H1 (cell line): ENCODE data around the gene DARS2. TPM values are rescaled to one million over a fixed set of nuclear protein-coding genes. Genes with fewer than 3 reads are reported as not detected.
A peak's percentile ranks its signal among the peaks of the same experiment; 100 is the strongest.
"Not testable (repeated sequence)": the region's sequence is repeated elsewhere in the genome, so short reads cannot be mapped to it uniquely, and the experiment has no call there.

Experiments used
- CTCF ChIA-PET: fragments of 300-600 bp; sonication (Branson Sonifier 250); formaldehyde crosslinking; loops from one replicate; lab custom pipeline; 2021; ENCODE audit not compliant: partially characterized antibody; lab: Charles Lee
- POLR2A ChIA-PET: fragments of 300-600 bp; sonication (Branson Sonifier 250); formaldehyde crosslinking; loops from one replicate; lab custom pipeline; 2021; ENCODE audit warnings: inconsistent platforms; ENCODE audit not compliant: partially characterized antibody; lab: Charles Lee
- DNase-seq, 2 experiments: peaks; one replicate each; pipeline versions ENCODE4 v3.0.0 to v3.0.0-alpha.2; 2010 to 2022; ENCODE audit warnings: low spot score in 2 of 2, low read depth in 1 of 2, mixed read lengths in 1 of 2
- FAIRE-seq: peaks from 2 replicates; lab custom pipeline; 2011; peaks lifted over from hg19 to GRCh38; lab: Jason Lieb, UNC
- H2AFZ ChIP-seq: 2 replicates; pipeline ENCODE4 v1.8.1; 2012; ENCODE audit warnings: low read length, inconsistent platforms
- H2AK5ac ChIP-seq: 2 replicates; pipeline ENCODE4 v1.6.1; 2013; ENCODE audit warnings: low read depth, low read length
- H2BK120ac ChIP-seq: replicated peaks from 2 replicates; pipeline ENCODE3; 2013; ENCODE audit warnings: low read depth, low read length, inconsistent platforms
- H2BK12ac ChIP-seq: 2 replicates; pipeline ENCODE4 v1.6.1; 2013; ENCODE audit warnings: low read depth, low read length
- H2BK15ac ChIP-seq: 2 replicates; pipeline ENCODE4 v1.6.1; 2013; ENCODE audit warnings: low read length
- H2BK20ac ChIP-seq: 2 replicates; pipeline ENCODE4 v1.6.1; 2013; ENCODE audit warnings: low read length
- H2BK5ac ChIP-seq: 2 replicates; pipeline ENCODE4 v1.6.1; 2013; ENCODE audit warnings: low read depth, low read length
- H3K14ac ChIP-seq: 2 replicates; pipeline ENCODE4 v1.6.1; 2013; ENCODE audit warnings: inconsistent platforms; ENCODE audit not compliant: insufficient read length
- H3K18ac ChIP-seq: 2 replicates; pipeline ENCODE4 v1.6.1; 2013; ENCODE audit warnings: low read length; ENCODE audit errors: extremely low read depth
- H3K23ac ChIP-seq: 2 replicates; pipeline ENCODE4 v1.6.1; 2013; ENCODE audit warnings: inconsistent platforms; ENCODE audit not compliant: insufficient read length
- H3K23me2 ChIP-seq: 2 replicates; pipeline ENCODE4 v1.6.1; 2013; ENCODE audit warnings: low read depth, low read length
- H3K27ac ChIP-seq: 2 replicates; pipeline ENCODE4 v1.6.1; 2011; ENCODE audit warnings: low read depth, low read length, inconsistent platforms
- H3K27me3 ChIP-seq, 4 experiments: replicated peaks in 1 of 4; 1 replicate in 1 of 4; 2 replicates in 3 of 4; pipeline versions ENCODE4 v1.6.1 to v1.8.1; 2011 to 2013; ENCODE audit warnings: low read length in 3 of 4, mild to moderate bottlenecking in 3 of 4, inconsistent platforms in 2 of 4, mixed read lengths in 2 of 4, moderate library complexity in 1 of 4; ENCODE audit not compliant: control insufficient read depth in 3 of 4, insufficient read depth in 3 of 4; ENCODE audit errors: extremely low read depth in 1 of 4
- H3K36me3 ChIP-seq, 4 experiments: 2 replicates each; pipeline versions ENCODE4 v1.6.1 to v1.8.1; 2011 to 2013; ENCODE audit warnings: mild to moderate bottlenecking in 4 of 4, low read length in 3 of 4, moderate library complexity in 2 of 4, control low read depth in 1 of 4, inconsistent platforms in 1 of 4; ENCODE audit not compliant: insufficient read depth in 4 of 4, control insufficient read depth in 2 of 4
- H3K4ac ChIP-seq: replicated peaks from 2 replicates; pipeline ENCODE3; 2013; ENCODE audit warnings: low read length, low read depth, mixed read lengths, inconsistent platforms; ENCODE audit not compliant: insufficient read length
- H3K4me1 ChIP-seq, 4 experiments: replicated peaks in 1 of 4; 1 replicate in 1 of 4; 2 replicates in 3 of 4; pipeline versions ENCODE4 v1.6.1 to v1.8.1; 2011 to 2013; ENCODE audit warnings: low read length in 3 of 4, inconsistent platforms in 2 of 4, mixed read lengths in 1 of 4; ENCODE audit not compliant: insufficient read depth in 4 of 4, control insufficient read depth in 3 of 4
- H3K4me2 ChIP-seq, 2 experiments: 2 replicates each; pipeline versions ENCODE4 v1.6.1 to v1.8.1; 2011 to 2013; ENCODE audit warnings: low read depth in 2 of 2, low read length in 2 of 2, control low read depth in 1 of 2, inconsistent platforms in 1 of 2, mild to moderate bottlenecking in 1 of 2; ENCODE audit not compliant: insufficient read depth in 1 of 2
- H3K4me3 ChIP-seq, 4 experiments: fragments of 200-600, 300-600 bp in 1 of 4; sonication (generic), shearing (Covaris generic), sonication (Bioruptor Twin) in 1 of 4; 2 replicates each; pipeline versions ENCODE4 v1.5.1 to v1.8.1; 2011 to 2016; ENCODE audit warnings: low read length in 4 of 4, low read depth in 3 of 4, control low read depth in 2 of 4, inconsistent platforms in 2 of 4, mild to moderate bottlenecking in 2 of 4, mixed read lengths in 1 of 4, moderate library complexity in 1 of 4; ENCODE audit not compliant: insufficient read depth in 2 of 4; ENCODE audit errors: extremely low read depth in 1 of 4
- H3K56ac ChIP-seq: replicated peaks from 2 replicates; pipeline ENCODE3; 2013; ENCODE audit warnings: low read depth, mild to moderate bottlenecking, mixed read lengths, low read length, inconsistent platforms; ENCODE audit not compliant: insufficient read length
- H3K79me1 ChIP-seq: 2 replicates; pipeline ENCODE4 v1.6.1; 2013; ENCODE audit warnings: low read depth, low read length, control low read depth
- H3K79me2 ChIP-seq, 2 experiments: 2 replicates each; pipeline versions ENCODE4 v1.6.1 to v1.8.1; 2012 to 2013; ENCODE audit warnings: low read length in 2 of 2, mild to moderate bottlenecking in 2 of 2, inconsistent platforms in 1 of 2; ENCODE audit not compliant: insufficient read depth in 2 of 2, control insufficient read depth in 1 of 2
- H3K9ac ChIP-seq, 4 experiments: replicated peaks in 1 of 4; 1 replicate in 1 of 4; 2 replicates in 3 of 4; pipeline versions ENCODE4 v1.6.1 to v1.8.1; 2011 to 2013; ENCODE audit warnings: low read depth in 3 of 4, low read length in 3 of 4, control low read depth in 2 of 4, mild to moderate bottlenecking in 2 of 4, moderate library complexity in 2 of 4, inconsistent platforms in 1 of 4; ENCODE audit errors: extremely low read depth in 1 of 4
- H3K9me3 ChIP-seq, 2 experiments: 2 replicates each; pipeline versions ENCODE4 v1.6.1 to v1.8.1; 2012 to 2013; ENCODE audit warnings: mild to moderate bottlenecking in 2 of 2, moderate library complexity in 2 of 2, control low read depth in 1 of 2, inconsistent platforms in 1 of 2, low read depth in 1 of 2, low read length in 1 of 2, mixed read lengths in 1 of 2; ENCODE audit not compliant: insufficient read depth in 2 of 2
- H4K20me1 ChIP-seq, 2 experiments: replicated peaks in 1 of 2; 2 replicates each; pipeline versions ENCODE3 to v1.8.1; 2011 to 2013; ENCODE audit warnings: inconsistent platforms in 2 of 2, low read length in 2 of 2, mild to moderate bottlenecking in 1 of 2; ENCODE audit not compliant: insufficient read depth in 2 of 2, control insufficient read depth in 1 of 2
- H4K5ac ChIP-seq: 2 replicates; pipeline ENCODE4 v1.6.1; 2013; ENCODE audit warnings: low read length, low read depth, mixed read lengths, inconsistent platforms; ENCODE audit not compliant: insufficient read length
- H4K8ac ChIP-seq: 2 replicates; pipeline ENCODE4 v1.8.0; 2013; ENCODE audit warnings: mild to moderate bottlenecking, moderate library complexity, low read length, inconsistent platforms; ENCODE audit not compliant: insufficient read depth; ENCODE audit errors: extremely low read depth
- H4K91ac ChIP-seq: replicated peaks from 2 replicates; pipeline ENCODE3; 2013; ENCODE audit warnings: low read length, mixed read lengths, inconsistent platforms; ENCODE audit not compliant: insufficient read length
- POLR2A ChIP-seq, 2 experiments: IDR thresholded peaks; 1 replicate in 1 of 2; 2 replicates in 1 of 2; pipeline ENCODE4 v1.6.1; 2011; ENCODE audit warnings: low read depth in 2 of 2, low read length in 2 of 2, mild to moderate bottlenecking in 2 of 2; ENCODE audit errors: control extremely low read depth in 1 of 2
- POLR2AphosphoS5 ChIP-seq: IDR thresholded peaks from 2 replicates; pipeline ENCODE4 v1.6.1; 2011; ENCODE audit warnings: low read depth, low read length
- WGBS, 2 experiments: shearing (Covaris generic) in 1 of 2; methylation state at CpG; one replicate each; pipeline versions ENCODE4 v1.1.6 to v1.1.7; 2013 to 2015; ENCODE audit warnings: low lambda C conversion rate in 2 of 2, mixed read lengths in 2 of 2, inconsistent platforms in 1 of 2, low coverage in 1 of 2, missing lambda C conversion rate in 1 of 2; ENCODE audit not compliant: insufficient replicate concordance in 2 of 2, insufficient coverage in 1 of 2, insufficient read length in 1 of 2; ENCODE audit errors: extremely low coverage in 1 of 2, missing lambda C conversion rate in 1 of 2; 5-methylcytosine and 5-hydroxymethylcytosine counted together
- polyA plus RNA-seq, 7 experiments: library from polyadenylated mRNA; depleted of rRNA in 3 of 7; stranded (reverse) in 5 of 7; unstranded in 2 of 7; fragments of >200 nt in 5 of 7; fragments of 200-250 nt in 2 of 7; gene quantifications; 1 replicate in 5 of 7; 2 replicates in 1 of 7; 4 replicates in 1 of 7; pipeline versions ENCODE4 v1.2.1 to v1.2.3, GENCODE V29; 2011 to 2013; ENCODE audit warnings: missing spikeins in 2 of 7, mixed read lengths in 2 of 7
- total RNA-seq: library from RNA; stranded (reverse); fragmentation: NEBNext Ultra II Directional; extraction: Animal tissue kit (Norgen Biotek cat#: 25700); gene quantifications from 2 replicates; pipeline ENCODE4 v1.2.1, GENCODE V29; 2021

The DARS2 gene
- total and polyA plus RNA-seq, 2 of the 8 experiments (the other 6 are each of a cell fraction or from before 2014, with no cell fraction given), result 21.0 to 35.2 TPM

DNA sequence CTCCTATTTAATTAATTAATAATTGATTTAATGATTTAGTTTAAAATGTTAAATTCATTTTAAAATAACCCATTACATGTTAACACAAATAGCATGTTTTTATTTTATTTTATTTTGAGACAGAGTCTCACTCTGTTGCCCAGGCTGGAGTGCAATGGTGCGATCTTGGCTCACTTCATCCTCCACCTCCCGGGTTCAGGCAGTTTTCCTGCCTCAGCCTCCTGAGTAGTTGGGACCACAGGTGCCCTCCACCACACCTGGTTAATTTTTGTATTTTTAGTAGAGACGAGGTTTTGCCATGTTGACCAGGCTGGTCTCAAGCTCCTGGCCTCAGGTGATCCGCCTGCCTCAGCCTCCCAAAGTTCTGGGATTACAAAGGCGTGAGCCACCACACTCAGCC lies 35.1 kb downstream of the DARS2 start:
- POLR2A ChIA-PET, result interaction anchor here (0.8 to 13.3 kb wide), 9 partner anchors 9 to 391 kb away, joined by 3 to 475 read pairs (median 8); partner anchors contain the start of genes CENPL, DARS2 and ZBTB37
- not testable (repeated sequence) for H3K23ac ChIP-seq, H2AFZ ChIP-seq, H3K9ac ChIP-seq, H2BK15ac ChIP-seq, H4K20me1 ChIP-seq, H3K27ac ChIP-seq, H3K23me2 ChIP-seq, H4K8ac ChIP-seq, H2BK20ac ChIP-seq, DNase-seq, H3K56ac ChIP-seq, H3K79me1 ChIP-seq, H3K18ac ChIP-seq, H2BK120ac ChIP-seq, FAIRE-seq, H2AK5ac ChIP-seq, H2BK5ac ChIP-seq, H3K79me2 ChIP-seq, H3K9me3 ChIP-seq, H3K27me3 ChIP-seq, H3K14ac ChIP-seq, H3K4me1 ChIP-seq, H3K4me2 ChIP-seq, H3K4ac ChIP-seq, H2BK12ac ChIP-seq, H4K5ac ChIP-seq, H4K91ac ChIP-seq, H3K4me3 ChIP-seq
- WGBS, 2 experiments, result 95% methylated on average over 5 of the region's 5 CpGs; no CpG with 5 or more reads in 1 of the 2 experiments
- CTCF ChIA-PET, result interaction anchor here (0.9 kb wide), 1 partner anchor 47 kb away, joined by 6 read pairs; no protein-coding TSS in a partner anchor
- peaks cover 14 to 59% (median 38%) of the 10 kb centered on the region in 4 experiments for H3K36me3 ChIP-seq
- peak; percentile 64; the same call in 1 of the 2 replicates for TF ChIP-seq POLR2AphosphoS5
- TF ChIP-seq POLR2A (IDR thresholded peaks at IDR 0.05; ENCODE audit: control extremely low read depth in 1 of 2, low read depth in 2 of 2, low read length in 2 of 2), result peak in 1 of 2 experiments; percentile 24; a peak in 1 of 3 replicates
